Stimulated activated CD8-positive, alpha-beta memory T cell treated with anti-CD3 and anti-CD28 coated beads, Interleukin-7, amount 100 ng/mL, for 48 hours (primary cell): ENCODE measurements around the gene SLC2A10.

Experiments used
- DNase-seq, 2 donors: peaks; one replicate each; pipeline ENCODE4 v3.0.0-alpha.2; 2020; ENCODE audit warnings: low read depth in 1 of 2; ENCODE audit errors: extremely low read depth in 1 of 2

Gene SLC2A10

GRCh38 chr20:46681032-46681854 lies 28.2 kb upstream of the SLC2A10 start:
- DNase-seq, result peak in 1 of 2 donors; percentile 32

- DNase-seq, result no peak
Measured at GRCh38 chr20:46682063-46682821, 27.2 kb upstream of the SLC2A10 start.

GRCh38 chr20:46683011-46683667 lies 26.3 kb upstream of the SLC2A10 start:
- DNase-seq, result no peak

GRCh38 chr20:46683668-46683938 lies 25.8 kb upstream of the SLC2A10 start:
- no peak for DNase-seq

GRCh38 chr20:46683939-46684750 lies 25.3 kb upstream of the SLC2A10 start:
- DNase-seq, result no peak

GRCh38 chr20:46688151-46689081 lies 21.0 kb upstream of the SLC2A10 start:
- DNase-seq, result no peak

- peak; percentile 89 to 98 for DNase-seq
Measured at GRCh38 chr20:46689082-46689753, 20.2 kb upstream of the SLC2A10 start, which contains the start of gene TP53RK. TSS of gene TP53RK (minus strand) at chr20:46689444. CDS start at chr20:46689414, 30 bp downstream.

GRCh38 chr20:46689754-46690085 lies 19.7 kb upstream of the SLC2A10 start:
- DNase-seq, result no peak

GRCh38 chr20:46690219-46691106 lies 19.0 kb upstream of the SLC2A10 start:
- DNase-seq, result no peak

GRCh38 chr20:46691196-46691595 lies 18.3 kb upstream of the SLC2A10 start:
- no peak for DNase-seq

GRCh38 chr20:46694484-46694883 lies 15.0 kb upstream of the SLC2A10 start:
- no peak for DNase-seq

GRCh38 chr20:46695892-46696291 lies 13.6 kb upstream of the SLC2A10 start:
- DNase-seq, result no peak

- no peak for DNase-seq
Measured at GRCh38 chr20:46696791-46697279, 12.6 kb upstream of the SLC2A10 start.

- no peak for DNase-seq
Measured at GRCh38 chr20:46698788-46699187, 10.7 kb upstream of the SLC2A10 start.

- DNase-seq, result no peak
Measured at GRCh38 chr20:46699651-46700359, 9.6 kb upstream of the SLC2A10 start.

- no peak for DNase-seq
Measured at GRCh38 chr20:46700481-46700880, 9.0 kb upstream of the SLC2A10 start.

GRCh38 chr20:46701057-46701456 lies 8.4 kb upstream of the SLC2A10 start:
- DNase-seq, result no peak

GRCh38 chr20:46701556-46701955 lies 7.9 kb upstream of the SLC2A10 start:
- DNase-seq, result no peak
